Measurements from ENCODE around the gene WBP2.

- TF ChIP-seq POLR2A (IDR thresholded peaks at IDR 0.05; ENCODE audit: low read depth, low read length) (no peak), TAF1 (IDR thresholded peaks at IDR 0.05; ENCODE audit: low read depth, low read length) (no peak)
Measured at GRCh38 chr17:75898065-75898464, 42.9 kb upstream of the WBP2 start.

All from GM12891 (cell line).